ENCODE results near the gene HSF4.
"Not testable (repeated sequence)": the region's sequence is repeated elsewhere in the genome, so short reads cannot be mapped to it uniquely, and the experiment has no call there.

Gene HSF4, protein sequence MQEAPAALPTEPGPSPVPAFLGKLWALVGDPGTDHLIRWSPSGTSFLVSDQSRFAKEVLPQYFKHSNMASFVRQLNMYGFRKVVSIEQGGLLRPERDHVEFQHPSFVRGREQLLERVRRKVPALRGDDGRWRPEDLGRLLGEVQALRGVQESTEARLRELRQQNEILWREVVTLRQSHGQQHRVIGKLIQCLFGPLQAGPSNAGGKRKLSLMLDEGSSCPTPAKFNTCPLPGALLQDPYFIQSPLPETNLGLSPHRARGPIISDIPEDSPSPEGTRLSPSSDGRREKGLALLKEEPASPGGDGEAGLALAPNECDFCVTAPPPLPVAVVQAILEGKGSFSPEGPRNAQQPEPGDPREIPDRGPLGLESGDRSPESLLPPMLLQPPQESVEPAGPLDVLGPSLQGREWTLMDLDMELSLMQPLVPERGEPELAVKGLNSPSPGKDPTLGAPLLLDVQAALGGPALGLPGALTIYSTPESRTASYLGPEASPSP

DNA sequence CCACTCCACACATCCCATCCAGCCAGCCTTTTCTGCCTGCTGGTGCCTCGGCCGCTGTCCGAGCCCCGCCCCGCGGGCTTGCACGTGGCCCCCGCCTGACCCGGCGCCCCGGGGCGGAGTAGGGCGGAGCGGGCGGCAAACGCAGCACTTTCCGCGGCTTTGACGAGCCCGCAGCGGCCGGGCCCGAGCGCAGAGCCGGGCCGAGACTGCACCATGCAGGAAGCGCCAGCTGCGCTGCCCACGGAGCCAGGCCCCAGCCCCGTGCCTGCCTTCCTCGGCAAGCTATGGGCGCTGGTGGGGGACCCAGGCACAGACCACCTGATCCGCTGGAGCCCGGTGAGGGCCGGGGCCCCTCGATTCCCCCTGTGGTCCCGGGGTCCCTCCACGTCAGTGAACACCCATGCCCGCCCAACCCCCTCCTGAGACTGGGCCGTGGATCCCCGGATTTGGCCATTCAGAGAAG lies at the start of gene HSF4:
TSS of gene HSF4 (plus strand) at position 147 of the 463 bp plus-strand sequence. CDS start at position 214, 67 bp downstream.
- no peak for DNase-seq

DNA sequence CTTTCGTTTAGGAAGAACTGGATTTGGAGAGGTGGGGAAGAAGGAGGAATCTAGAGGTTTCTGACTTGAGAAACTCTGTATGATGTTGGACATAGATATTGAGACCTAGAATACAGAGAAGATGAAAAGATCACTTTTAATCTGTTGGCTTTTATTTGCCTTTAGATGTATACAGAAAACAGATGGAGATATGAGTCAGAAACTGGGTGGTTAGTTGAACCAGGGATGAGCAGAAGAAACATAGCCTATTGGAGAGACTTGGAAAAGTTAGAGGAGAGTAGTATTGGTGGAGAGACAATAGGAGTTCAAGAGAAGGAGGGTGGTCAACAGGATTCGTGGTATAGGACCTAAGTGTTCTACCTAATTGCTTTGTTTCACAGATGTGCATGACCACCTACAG lies 49.8 kb upstream of the HSF4 start:
- no peak for DNase-seq

DNA sequence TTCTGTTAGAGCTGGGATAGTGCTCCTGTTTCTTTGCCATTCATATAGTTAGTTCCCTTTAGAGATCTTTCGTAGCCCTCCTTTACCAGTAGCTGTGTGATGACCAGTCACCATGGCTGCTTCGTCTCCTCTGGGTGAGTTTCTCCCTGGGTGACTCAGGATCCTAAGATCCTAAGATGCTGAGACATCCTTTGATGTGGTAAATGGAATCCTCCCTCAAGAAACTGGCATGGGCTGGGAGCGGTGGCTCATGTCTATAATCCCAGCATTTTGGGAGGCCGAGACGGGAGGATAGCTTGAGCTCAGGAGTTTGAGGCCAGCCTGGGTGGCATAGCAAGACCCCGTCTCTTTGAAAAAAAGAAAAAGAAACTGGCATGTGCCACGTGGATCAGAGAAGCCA lies 48.9 kb upstream of the HSF4 start:
- DNase-seq = no peak

DNA sequence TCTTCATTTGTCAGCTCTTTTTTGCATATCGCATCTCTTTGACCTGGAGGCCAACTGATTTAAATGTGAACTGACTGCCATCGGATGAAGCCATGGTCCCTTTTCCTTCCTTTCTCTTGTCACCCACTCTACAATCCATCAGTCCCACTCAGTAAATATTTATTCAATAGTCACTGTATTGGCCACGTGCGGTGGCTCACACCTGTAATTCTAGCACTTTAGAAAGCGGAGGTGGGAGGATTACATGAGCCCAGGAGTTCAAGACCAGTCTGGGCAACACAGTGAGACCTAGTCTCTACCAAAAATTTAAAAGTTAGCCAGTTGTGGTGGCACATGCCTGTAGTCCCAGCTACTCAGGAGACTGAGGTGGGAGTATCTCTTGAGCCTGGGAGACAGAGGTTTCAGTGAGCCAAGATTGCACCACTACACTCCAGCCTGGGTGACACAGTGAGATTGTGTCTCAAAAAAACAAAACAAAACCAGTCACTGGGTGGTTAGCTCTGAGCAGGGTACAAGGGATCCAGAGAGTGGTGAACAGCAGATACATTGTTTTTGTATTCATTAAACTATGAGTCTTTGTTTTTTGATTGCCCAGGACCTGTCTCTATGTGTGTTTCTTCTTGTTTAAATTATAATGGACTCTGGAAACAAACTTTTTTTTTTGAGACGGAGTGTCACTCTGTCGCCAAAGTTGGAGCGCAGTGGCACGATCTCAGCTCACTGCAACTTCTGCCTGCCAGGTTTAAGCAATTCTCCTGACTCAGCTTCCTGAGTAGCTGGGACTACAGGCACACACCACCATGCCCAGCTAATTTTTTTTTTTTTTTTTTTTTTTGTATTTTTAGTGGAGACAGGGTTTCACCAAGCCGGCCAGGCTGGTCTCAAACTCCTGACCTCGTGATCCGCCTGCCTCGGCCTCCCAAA lies 47.9 kb upstream of the HSF4 start:
- DNase-seq = no peak

DNA sequence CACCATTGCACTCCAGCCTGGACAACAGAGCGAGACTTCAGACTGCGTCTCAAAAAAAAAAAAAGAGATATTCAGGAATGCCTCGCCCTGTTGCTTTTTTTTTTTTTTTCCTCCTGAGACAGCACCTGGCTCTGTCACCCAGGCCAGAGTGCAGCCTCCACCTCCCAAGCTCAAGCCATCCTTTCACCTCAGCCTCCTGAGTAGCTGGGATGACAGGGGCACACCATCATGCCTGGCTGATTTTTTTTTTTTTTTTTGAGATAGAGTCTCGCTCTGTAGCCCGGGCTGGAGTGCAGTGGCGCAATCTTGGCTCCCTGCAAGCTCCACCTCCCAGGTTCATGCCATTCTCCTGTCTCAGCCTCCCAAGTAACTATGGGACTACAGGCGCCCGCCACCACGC lies 46.8 kb upstream of the HSF4 start:
- DNase-seq = no peak

DNA sequence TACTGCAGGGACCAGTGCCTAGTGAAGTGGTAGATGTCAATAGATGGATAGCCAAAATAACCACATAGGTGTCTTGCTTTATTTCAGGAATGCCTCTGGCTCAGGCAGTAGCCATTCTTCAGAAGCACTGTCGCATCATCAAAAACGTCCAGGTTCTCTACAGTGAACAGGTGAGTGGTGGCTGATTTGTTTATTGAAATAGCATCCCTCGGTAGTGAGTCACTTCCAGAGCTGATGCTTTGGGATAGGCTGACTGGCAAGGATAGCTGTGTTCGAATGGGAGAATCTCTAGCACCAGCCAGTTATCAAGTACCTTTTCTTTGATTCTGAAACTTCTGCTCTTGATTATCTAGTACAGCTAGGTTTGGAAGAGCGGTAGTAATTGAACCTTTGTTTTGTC lies 44.5 kb upstream of the HSF4 start:
- DNase-seq = no peak

DNA sequence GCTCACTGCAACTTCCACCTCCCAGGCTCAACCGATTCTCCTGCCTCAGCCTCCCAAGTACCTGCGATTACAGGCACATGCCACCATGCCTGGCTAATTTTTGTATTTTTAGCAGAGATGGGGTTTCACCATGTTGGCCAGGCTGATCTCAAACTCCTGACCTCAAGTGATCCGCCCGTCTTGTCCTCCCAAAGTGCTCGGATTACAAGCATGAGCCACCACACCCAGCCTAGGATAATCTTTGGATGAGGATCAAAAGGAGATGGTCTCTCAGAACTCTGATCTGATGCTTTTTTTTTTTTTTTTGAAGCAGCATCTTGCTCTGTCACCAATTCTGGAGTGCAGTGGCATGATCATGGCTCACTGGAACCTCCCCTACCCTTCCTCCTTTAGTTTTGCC lies 41.7 kb upstream of the HSF4 start:
- DNase-seq = not testable (repeated sequence)

DNA sequence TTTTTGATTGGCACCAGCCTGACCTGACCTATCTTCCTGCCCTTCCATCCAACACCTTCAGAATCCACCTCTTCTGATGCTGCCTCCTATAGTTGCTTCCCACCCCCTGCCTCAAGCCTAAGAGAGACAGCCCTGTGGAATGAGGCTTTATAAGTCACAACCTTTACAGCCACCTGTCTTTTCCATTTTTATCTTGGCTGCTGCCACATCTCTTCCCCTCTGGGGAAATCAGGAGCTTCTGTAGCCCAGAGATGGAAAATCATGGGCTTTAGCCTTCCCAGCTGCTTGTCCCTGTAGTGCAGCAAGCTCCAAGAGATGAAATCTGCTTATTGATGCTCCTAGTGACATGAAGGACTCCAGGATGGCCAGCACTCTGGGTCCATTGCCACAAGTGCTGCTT lies 36.1 kb upstream of the HSF4 start:
- DNase-seq = no peak

DNA sequence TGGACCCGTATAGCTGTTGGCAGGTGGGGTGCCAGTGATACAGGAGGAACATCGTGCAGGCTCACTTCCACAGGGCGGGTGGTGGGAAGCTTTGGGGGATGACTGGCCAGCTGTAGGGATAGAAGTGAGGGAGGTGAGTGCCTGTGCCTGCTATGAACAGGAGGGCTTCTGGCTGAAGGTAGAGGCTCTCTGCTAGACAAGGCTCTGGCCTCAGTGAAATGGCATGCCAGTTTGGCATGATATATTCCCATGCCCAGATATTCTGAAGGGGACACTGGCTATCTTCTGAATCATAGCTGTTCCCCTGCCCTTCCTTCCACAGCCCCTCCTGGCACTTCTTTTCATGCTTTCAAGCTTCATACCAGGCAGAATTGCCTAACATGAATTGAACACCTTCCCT lies 35.7 kb upstream of the HSF4 start:
- no peak for DNase-seq

DNA sequence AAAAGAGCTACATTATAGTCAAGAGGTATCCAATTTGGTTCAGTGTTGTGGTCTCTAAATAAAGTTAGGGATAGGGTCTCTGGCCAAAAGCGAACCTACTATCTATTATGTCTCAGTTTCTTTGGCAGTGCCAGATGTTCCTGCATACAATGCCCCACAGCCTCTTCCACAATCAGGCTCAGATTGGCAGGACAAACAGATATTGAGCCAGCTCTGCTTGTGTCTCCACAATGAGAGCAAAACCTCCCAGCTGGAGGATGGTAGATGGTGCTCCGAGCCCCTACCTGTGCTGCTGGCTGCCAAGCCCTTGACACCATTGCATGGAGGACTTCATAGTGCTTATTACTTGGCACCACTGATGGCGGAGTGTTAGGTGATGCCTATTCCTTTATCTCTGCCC lies 35.1 kb upstream of the HSF4 start:
- no peak for DNase-seq

DNA sequence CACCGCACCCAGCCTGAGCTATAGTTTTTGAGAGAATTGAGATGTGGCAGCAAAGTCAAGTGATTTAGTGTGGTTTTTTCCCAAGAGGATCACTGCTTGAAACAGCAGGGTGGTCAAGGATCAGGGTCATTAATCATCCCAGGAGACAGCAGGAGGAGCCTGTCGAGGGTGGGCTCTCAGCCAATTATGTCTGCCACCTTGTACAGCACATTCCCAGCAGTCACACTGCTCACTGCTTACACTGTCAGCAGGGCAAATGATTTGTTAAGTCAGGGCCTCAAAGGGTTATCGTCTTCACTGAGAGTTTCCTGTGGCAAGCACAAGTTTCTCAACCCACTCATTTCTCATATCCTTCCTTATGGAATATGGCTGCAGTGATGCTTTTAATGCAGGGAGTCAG lies 26.9 kb upstream of the HSF4 start:
- no peak for DNase-seq

DNA sequence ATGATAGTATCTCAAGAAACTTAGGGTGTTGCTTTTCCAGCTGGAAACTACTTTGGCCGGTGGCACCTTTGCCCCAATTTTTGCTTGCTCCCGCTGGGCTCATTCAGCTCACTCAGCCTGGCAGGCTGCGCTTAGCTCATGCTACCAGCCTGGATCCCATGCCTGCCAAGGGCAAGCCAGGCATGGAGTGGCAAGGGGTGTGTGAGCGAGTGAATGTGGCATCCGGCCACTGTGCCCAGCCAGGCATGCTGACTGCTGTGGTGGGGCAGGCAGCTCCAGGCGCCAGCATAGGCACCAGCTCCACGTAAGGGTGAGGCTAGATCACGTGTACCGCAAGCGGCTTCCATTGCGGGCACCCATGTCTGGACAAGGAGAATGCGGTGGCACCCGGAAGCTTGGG lies 23.2 kb upstream of the HSF4 start:
- DNase-seq = no peak

DNA sequence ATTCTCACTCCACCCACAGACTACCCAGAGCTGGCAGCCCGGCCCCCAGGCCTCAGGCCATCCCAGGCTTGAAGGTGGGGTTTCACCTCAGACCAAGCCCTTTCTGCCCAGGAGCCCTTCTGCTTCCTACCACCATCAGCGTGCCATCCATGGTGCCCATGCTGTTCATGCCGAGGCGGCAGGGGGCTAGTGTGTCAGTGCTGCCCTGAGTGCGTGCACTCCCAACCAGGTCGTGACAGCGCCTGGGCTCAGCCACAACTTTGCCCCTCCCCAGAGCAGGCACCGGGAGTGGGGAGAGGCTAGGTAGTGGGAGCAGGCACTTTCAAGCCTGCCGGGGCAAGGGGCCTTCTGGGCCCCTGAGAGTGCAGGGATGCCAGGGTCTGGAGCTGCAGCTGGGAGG lies 22.2 kb upstream of the HSF4 start:
- DNase-seq = no peak

DNA sequence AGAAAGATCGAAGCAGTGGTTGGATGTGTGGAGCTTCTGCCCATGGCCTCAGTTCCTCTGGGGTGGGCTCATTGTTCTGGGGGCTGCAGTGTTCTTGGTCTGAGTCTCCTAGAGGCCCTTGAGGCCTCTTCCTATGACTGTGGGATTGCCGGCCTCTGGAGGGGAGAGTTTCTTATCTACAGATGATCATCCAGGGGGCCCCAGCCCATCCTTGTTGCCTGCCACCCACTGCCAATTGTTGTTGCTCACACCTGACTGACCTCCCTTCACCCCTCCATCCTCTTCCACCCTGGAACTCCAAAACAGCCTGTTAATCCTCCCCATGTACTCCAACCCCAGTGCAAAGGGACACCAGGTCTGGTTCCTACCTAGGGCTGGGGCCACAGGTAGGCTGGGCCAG lies 19.6 kb upstream of the HSF4 start:
- DNase-seq = no peak

DNA sequence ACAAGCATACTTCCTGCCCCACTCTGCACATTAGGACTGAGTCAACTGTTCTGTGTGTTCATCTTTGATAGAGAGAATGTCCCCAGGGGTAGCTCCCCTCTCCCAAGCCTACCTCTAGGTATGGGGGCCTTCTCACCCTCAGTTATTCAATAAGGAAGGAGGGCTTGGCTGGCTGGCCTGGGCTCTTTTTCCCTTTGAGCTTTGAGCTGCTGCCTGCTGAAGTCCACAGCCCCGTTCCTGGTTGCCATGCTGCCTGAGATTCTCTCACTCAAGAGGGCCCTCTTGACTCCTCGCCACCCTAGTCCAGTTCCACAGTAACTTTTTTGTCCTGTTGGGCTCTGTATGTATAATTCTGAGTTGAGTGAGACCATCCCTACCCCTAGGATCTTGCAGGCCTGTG lies 18.8 kb upstream of the HSF4 start:
- DNase-seq = no peak

DNA sequence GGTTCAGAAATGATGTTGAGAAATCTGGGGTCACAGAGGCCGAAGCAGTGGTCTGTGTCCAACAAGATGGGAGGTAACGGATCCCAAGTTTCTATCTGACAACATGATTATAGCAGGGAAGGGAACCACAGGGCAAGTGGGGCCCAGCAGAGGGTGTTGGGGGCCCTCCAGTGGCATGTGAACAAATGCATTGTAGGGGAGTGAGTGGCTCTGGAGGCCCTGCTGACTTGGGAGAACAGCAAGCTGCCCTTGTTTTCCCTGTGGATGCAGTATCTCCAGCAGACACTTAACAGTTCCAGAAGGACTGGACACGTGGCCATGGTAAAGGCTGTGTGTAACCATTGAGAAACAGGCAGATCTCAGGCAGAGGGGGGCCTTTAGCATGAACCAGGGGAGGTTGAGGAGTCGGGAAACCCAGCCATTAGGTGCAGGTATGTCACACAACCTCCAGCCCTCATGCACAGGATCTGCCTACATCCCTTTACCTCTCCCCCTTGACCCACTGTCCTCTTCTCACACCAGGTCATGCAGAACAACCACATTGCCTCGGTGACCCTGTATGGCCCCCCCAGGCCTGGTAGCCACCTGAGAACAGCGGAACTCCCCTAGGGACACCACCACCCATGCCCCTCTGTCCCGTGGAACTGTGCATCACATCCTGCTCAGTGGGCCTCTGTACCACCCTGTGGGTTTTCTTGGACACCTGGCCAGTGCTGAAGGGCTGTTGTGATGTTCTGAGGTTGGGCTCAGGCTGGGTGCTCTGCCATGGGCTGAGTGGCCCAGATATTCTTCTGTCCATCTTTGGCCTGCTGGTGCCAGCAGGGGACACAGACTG lies 17.8 kb upstream of the HSF4 start:
- no peak for DNase-seq

DNA sequence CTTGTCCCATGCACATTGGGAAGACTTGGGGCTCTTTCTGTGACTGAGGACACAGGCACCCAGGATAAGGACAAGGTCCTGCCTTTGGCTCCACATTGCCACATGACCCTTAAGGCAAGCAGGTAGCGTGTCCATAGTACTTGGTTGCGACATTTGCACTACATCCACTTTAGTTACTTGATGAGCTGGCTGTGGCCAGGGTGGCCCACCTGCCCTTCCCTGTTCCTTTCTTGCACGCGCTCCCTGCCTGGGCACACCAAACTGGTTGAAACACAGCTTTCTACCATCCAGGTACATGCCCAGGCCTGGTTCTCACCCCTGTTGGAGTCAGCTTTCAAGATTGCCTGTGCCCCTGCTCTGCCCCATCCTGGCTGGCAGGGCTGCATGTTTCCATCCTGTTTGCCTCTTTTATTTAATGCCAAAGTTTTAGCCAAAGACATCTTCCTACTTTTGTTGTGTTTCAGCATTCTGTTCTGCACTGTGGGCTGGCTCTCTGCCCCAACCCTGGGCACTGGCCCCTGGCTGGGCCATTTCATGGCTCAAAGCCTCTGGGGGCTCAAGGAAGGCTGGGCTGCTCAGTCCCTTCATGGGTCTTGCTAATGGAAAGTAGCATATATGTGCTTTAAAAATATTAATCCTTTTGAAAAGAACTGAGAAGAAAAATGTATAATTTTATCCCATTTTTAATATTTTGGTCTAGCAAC lies 17.0 kb upstream of the HSF4 start:
- DNase-seq = no peak

DNA sequence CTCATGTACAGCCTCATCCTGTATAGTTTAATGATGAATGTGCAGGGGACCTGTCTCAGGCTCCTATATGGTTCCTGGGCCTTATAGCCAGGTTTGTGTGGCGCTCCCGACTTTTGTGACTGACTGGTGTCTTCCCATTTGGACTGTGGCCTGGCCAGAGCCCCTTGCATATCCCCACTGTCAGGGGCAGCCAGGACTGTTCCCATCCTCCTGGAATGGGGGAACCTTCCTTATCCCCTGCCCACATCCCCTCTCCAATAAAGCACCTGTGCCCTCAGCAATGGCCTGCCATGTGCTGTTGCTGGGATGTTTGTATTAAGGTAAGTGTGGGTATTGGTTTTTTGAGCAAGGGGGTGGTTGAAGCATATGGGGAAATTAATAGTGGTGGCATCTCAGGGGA lies 16.3 kb upstream of the HSF4 start:
- no peak for DNase-seq

DNA sequence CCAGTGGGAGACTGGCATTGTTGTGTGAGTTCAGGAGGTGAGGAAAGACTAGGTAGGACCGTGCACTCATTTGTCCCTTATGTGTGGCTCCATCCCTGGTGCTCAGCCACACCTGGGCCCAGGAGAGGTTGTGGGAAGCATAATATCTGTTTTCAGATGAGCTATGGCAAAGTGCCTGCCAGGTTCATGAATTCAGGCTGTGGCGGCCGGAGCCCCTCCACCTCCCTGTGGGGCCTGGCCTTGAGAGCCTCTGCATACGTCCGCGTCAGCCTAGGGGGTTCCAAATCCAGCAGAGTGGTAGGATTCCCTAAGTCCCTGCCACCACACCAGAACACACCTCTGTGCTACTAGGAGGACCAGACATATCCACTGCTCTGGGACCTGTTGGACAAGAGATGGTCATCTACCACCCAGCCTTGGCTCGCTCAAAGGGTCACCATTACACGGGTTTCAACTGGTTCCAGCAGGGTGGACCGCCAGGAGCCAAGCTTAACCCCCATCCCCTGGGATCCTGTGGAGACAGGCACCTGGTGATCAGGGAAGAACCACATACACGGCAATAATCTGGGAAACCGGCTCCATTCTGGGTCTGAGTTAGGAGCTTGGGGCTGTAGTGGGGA lies 15.8 kb upstream of the HSF4 start:
- no peak for DNase-seq

DNA sequence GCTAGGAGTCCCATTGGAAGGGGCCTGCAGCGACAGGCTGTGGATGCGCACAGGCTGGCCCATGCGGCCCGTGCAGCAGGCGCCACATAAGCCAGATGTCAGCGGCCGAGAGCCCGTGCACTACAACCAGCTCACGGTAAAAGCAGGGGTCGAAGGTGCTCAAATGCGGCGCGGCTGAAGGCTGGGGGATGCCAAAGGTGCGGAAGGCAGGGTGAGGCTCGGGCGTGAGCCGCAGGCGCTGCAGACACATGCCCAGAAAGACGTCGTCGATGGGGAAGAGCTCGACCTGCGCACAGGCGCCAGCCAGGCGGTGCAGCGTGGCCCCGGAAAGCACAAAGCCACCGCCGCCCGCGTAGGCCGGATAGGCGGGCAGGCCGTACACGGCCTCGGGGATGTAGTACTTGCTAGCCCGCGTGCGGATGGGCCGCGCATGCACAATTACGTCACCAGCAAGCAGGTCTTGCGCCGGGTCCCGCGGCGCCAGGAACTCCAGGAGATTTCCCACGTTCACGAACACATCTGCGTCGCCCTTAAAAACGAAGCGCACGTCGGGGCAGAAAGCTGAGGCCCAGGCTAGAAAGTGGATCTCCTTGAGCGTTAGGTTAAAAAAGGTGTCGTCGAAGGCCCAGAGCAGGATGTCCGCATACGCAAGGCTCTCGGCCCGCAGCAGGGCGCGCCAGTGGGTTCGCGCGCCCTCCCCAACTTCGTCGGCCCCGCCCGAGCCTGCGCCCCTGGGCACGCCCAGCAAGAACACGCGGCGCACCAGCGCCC lies 15.1 kb upstream of the HSF4 start:
- no peak for DNase-seq
